T follicular helper cell (primary cell): ENCODE measurements around the gene PPOX.

Source experiments
- DNase-seq: peaks from one replicate; pipeline ENCODE4 v3.0.0-alpha.2; 2020; ENCODE audit warnings: low read depth

Gene PPOX

DNA sequence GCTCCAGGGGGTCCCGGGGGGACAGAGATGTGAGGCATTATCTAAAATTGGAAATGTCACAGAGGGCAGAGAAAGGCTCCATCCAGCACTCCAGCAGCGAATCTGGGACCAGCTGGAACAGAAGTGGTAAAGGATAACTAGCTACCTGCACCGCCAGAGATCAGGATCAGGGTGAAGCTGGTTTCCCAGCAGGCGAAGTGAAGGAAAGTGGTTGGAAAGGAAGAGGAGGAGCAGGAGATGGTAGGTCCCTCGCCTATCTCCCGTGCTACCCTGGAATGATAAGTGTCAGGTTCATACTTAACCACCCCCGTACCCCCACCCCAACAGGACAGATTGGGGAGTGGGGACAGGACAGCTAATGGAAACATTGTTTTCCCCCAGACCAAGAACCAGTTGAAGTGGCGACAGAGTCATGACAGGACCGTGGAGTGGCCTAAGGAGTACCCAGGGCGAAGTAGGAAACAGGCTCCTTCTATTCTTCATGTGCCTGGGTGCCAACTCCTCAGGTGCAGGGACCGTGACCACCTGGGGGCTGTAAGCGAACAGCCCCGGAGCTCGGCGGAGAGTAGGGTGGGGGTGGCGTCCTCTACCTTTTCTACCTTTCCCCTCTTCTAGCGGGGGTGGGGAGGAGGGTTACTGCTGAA lies 10.4 kb downstream of the PPOX start:
- DNase-seq, result no peak

GRCh38 chr1:161177112-161177935 lies 11.1 kb downstream of the PPOX start, which contains the start of gene B4GALT3:
B4GALT3 (minus strand) TSS chr1:161177507; CDS start chr1:161176060, 1,447 bp downstream.
- DNase-seq, result peak; percentile 88

GRCh38 chr1:161177936-161178244 lies 11.7 kb downstream of the PPOX start:
- DNase-seq, result no peak

DNA sequence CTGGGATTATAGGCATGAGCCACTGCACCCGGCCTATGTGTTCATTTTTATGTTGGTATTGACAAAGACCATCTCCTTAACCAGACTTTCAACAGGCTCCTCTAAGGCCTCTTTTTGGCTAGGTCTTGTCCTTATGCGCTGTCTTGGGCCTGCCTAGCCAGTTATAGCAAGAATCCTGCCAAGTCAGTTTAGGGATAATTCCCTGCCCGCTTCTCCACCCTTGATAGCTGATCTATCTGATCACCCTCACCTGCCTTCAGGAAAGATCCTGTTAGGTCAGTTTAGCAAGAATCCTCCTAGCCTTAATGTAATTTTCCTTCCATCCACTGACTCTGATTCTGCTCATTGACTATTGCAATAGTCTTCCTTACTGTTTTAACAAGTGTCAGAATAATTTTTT lies 13.5 kb downstream of the PPOX start:
- no peak for DNase-seq

DNA sequence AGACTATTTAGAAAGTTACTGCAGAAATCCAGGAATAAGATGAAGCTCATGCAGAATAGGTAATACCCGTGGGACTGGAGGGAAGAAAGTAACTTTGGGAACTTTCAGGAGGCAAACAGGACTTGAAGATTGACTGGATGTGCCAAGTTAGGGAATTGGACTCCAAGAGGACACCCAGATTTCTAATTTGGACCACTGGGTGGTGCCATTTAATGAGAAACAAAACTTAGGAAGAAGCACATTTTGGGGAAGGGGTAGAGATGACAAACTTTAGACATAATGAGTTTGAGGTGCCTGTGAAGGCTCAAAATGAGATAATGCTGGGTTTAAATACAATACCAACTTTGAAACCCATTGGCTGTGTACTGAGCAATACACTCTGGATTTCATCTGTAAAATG lies 14.4 kb downstream of the PPOX start:
- DNase-seq, result no peak

- peak; percentile 27 for DNase-seq
Observed at GRCh38 chr1:161182214-161182613, 16.0 kb downstream of the PPOX start.

- DNase-seq, result peak; percentile 75
Observed at GRCh38 chr1:161185282-161185682, 19.1 kb downstream of the PPOX start.

DNA sequence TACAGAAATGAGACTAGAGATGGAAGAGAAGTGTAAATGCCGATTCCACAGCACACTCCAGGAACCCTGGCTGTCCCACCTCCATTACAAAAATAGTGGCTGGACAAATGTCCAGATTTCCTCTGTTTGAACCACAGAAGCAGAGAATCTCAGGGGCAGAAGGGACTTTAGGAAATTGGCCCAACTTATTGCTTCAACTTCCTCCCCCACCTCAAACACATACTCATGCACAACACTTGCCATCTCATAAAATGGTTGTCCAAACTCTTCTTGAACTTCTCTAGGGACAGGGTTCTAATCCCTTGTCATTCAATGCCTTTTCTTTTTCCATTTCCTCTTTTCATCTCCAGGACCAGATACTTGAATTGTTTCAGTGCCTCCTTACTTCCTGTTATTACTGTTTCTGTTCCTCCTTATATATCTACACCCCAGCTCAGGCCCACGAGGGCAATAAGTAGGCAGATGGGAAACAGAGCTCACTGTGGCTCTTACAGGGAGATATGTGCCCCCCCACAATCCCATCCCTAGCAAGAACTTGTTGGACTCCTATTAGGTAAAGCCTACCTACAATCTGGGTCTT lies 19.6 kb downstream of the PPOX start:
- DNase-seq, result no peak

DNA sequence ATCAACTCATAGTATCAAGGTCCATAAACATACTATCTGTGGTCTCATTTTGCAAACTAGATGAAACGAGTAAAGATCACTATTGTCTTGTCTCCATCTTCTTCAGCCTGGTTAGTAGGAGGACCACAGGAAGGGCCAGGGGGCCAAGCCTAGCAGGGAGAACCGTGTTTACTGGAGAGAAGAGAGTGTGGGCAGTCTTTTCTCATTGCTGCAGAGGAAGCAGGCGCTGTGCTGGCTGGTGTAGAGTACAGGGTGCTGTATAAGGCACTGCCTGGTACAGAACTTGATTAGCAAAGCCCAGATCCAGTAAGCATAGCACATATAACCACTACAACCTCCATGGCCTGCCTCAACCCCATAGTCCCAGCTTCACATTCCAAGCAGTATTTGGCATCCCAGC lies 21.1 kb downstream of the PPOX start:
- DNase-seq, result no peak

- no peak for DNase-seq
Observed at GRCh38 chr1:161188381-161188780, 22.2 kb downstream of the PPOX start.

GRCh38 chr1:161189036-161189435 lies 22.8 kb downstream of the PPOX start:
- DNase-seq, result no peak

DNA sequence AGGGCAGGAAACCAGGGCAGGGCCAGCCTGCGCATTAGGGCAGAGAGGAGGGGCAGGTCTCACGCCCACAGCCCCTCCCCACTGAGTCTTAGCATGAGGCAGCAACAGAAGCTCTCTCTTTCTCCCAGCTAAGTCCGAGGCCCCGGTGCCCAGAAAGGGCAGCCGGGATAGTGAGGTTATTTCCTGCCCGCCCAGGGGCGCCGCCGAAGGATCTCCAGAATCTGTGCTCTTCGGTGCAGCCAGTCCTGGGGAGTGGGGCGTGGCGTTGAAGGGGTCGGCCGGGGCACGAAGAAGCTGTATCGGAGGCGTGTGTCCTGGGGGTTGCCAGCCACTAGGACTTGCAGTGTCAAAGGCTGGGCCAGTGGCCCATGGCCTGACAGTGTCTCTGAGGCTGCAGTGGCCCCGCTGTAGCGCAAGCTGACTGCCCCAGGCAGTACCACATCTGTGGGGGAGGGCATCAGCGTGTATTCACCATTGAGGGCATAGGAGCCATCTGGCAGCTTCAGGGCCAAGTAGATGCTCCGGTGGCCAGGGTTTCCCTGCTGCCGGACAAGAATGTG lies 24.8 kb downstream of the PPOX start:
- DNase-seq, result no peak

- no peak for DNase-seq
Observed at GRCh38 chr1:161191971-161192370, 25.7 kb downstream of the PPOX start.

DNA sequence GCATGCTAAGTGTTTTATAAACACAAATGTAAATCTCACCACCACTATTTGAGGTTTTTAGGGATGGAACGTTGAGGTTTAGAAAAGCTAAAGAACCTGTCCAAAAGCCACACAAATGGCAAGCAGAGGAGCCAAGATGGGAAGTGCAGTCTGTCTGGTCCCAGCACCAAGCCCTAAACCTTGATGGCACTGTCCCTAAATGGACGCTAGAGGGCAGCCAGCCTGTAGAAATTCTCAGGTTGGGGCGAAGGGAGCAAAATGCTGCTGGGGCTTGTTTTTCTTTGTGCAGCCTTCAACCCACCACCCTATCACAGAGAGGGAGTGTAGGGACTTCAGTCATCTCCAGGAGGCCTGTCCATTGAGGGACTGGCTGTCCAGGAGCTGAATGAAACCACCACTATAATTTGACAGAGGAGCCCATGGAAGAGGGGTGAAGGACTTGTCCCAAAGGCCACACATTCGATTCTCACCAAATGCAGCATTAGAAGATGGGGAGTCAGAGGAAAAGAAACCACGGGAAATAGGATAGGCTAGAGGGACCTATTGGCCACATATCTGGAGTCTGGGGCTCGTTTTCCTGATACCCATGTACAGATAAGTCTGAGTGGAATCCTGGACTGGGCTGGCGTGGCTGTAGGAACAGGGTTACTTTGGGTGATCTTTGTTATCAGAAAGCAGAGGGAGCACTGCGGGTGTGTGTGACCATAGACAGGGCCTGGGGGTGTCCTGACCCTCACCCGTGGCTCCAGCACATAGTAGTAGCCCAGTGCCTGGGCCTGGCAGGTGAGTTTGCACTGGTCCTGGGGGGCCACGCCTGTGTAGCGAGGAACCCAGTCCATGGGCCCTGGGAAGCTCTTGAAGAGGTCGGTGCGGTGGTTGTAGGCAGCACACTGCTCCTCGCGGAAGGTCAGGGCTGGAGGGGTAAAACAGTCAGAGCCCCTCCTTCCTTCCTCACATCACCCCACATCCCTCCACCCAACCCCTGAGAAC lies 26.5 kb downstream of the PPOX start:
- DNase-seq, result peak; percentile 49

GRCh38 chr1:161193561-161194235 lies 27.5 kb downstream of the PPOX start:
- DNase-seq, result no peak

DNA sequence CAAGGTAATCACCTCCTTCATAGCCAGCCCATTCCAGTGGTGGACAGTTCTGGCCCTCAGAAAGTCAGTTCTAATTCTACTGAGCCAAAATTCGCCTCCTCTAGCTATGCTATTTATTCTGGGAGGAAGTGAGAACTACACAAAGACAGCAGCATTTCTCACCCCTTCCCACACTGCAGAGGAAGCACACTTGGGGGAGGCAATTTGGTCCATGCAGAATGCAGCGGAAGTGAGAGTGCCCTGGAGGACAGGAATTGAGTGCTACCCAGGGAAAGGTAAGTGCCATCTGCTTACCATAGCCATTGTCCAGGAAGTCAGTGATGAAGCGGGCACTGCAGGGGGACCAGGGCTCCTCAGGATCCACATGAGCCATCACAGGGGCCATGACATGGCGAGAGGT lies 28.9 kb downstream of the PPOX start:
- no peak for DNase-seq

GRCh38 chr1:161196111-161196510 lies 29.9 kb downstream of the PPOX start:
- no peak for DNase-seq

- no peak for DNase-seq
Observed at GRCh38 chr1:161196521-161197451, 30.6 kb downstream of the PPOX start.

GRCh38 chr1:161197560-161198193 lies 31.5 kb downstream of the PPOX start:
- DNase-seq, result no peak
